UCSD-AML1 (cell line): ENCODE results near the gene ZNF214.
"Not testable (repeated sequence)": the region's sequence is repeated elsewhere in the genome, so short reads cannot be mapped to it uniquely, and the experiment has no call there.

Source experiments
- DNase-seq: peaks from one replicate; lab custom pipeline; 2025; ENCODE audit not compliant: unreplicated experiment; lab: John Stamatoyannopoulos, UW

Gene ZNF214

GRCh38 chr11:6991227-6991626, 28.9 kb downstream of the ZNF214 start:
- no peak for DNase-seq

GRCh38 chr11:6988506-6988905, 31.6 kb downstream of the ZNF214 start:
- DNase-seq, result no peak

- DNase-seq, result no peak
These were observed 33.7 kb downstream of the ZNF214 start for GRCh38 chr11:6986487-6986886.

- no peak for DNase-seq
These were observed 40.8 kb downstream of the ZNF214 start for GRCh38 chr11:6979365-6979764.

- not testable (repeated sequence) for DNase-seq
These were observed 50.3 kb downstream of the ZNF214 start for GRCh38 chr11:6969854-6970253.

- no peak for DNase-seq
These were observed 51.3 kb downstream of the ZNF214 start for GRCh38 chr11:6968816-6969215.

- no peak for DNase-seq
These were observed 57.5 kb downstream of the ZNF214 start for GRCh38 chr11:6962673-6963072.

- no peak for DNase-seq
These were observed 58.0 kb downstream of the ZNF214 start for GRCh38 chr11:6962141-6962540.

- DNase-seq, result not testable (repeated sequence)
These were observed 65.9 kb downstream of the ZNF214 start for GRCh38 chr11:6954248-6954647.
